Endodermal cell (in vitro differentiated cells): Measurements from ENCODE around the gene THSD8. TPM values are rescaled to one million over a fixed set of nuclear protein-coding genes. Genes with fewer than 3 reads are reported as not detected.

Source experiments
- DNase-seq: peaks from one replicate; pipeline ENCODE4 v3.0.0-alpha.2; 2017
- H3K27ac ChIP-seq: 2 replicates; pipeline ENCODE4 v1.5.1; 2013; ENCODE audit warnings: mild to moderate bottlenecking, low read depth, low read length, moderate library complexity
- H3K27me3 ChIP-seq: 2 replicates; pipeline ENCODE4 v1.6.1; 2013; ENCODE audit warnings: mild to moderate bottlenecking, low read length, moderate library complexity; ENCODE audit not compliant: insufficient read depth, control insufficient read depth, poor library complexity, severe bottlenecking
- H3K36me3 ChIP-seq: 2 replicates; pipeline ENCODE4 v1.7.0; 2013; ENCODE audit warnings: mild to moderate bottlenecking, low read length, moderate library complexity; ENCODE audit not compliant: control insufficient read depth, insufficient read depth
- H3K4me1 ChIP-seq: one replicate; pipeline ENCODE4 v1.7.0; 2013; ENCODE audit warnings: low read length; ENCODE audit not compliant: control insufficient read depth, insufficient read depth
- H3K4me3 ChIP-seq: 2 replicates; pipeline ENCODE4 v1.5.1; 2013; ENCODE audit warnings: mild to moderate bottlenecking, low read length, moderate library complexity
- H3K9ac ChIP-seq: 2 replicates; pipeline ENCODE4 v1.6.1; 2013; ENCODE audit warnings: mild to moderate bottlenecking, low read length, moderate library complexity; ENCODE audit not compliant: poor library complexity, severe bottlenecking; ENCODE audit errors: extremely low read depth
- H3K9me3 ChIP-seq: 2 replicates; pipeline ENCODE4 v1.6.1; 2013; ENCODE audit warnings: mild to moderate bottlenecking, low read length, moderate library complexity; ENCODE audit not compliant: control insufficient read depth
- H3K27ac Mint-ChIP-seq: 2 replicates; pipeline ENCODE4 v1.8.0; 2020; ENCODE audit warnings: mixed read lengths
- H3K27me3 Mint-ChIP-seq: 2 replicates; pipeline ENCODE4 v1.8.0; 2021; ENCODE audit warnings: mild to moderate bottlenecking, mixed read lengths; ENCODE audit not compliant: insufficient read depth
- H3K36me3 Mint-ChIP-seq: 2 replicates; pipeline ENCODE4 v1.8.0; 2020; ENCODE audit warnings: low read depth, mixed read lengths
- H3K4me1 Mint-ChIP-seq: 2 replicates; pipeline ENCODE4 v1.8.0; 2020; ENCODE audit warnings: mixed read lengths
- H3K4me3 Mint-ChIP-seq: 2 replicates; pipeline ENCODE4 v1.8.0; 2020; ENCODE audit warnings: mild to moderate bottlenecking, moderate library complexity, mixed read lengths
- H3K9me3 Mint-ChIP-seq: 2 replicates; pipeline ENCODE4 v1.8.0; 2020; ENCODE audit warnings: mild to moderate bottlenecking, mixed read lengths
- CTCF ChIP-seq: fragments of 200-600 bp; sonication (generic); conservative IDR thresholded peaks from 2 replicates; pipeline ENCODE4 v1.5.0; 2021; ENCODE audit warnings: antibody characterized with exemption, mild to moderate bottlenecking
- WGBS, 2 experiments: methylation state at CpG; one replicate each; pipeline versions ENCODE4 v1.1.5 to v1.1.7; 2013; ENCODE audit warnings: missing lambda C conversion rate in 2 of 2, mixed read lengths in 1 of 2; ENCODE audit not compliant: insufficient coverage in 1 of 2, insufficient read length in 1 of 2; 5-methylcytosine and 5-hydroxymethylcytosine counted together
- total RNA-seq, 2 donors: library from RNA; stranded (reverse); fragmentation: NEBNext Ultra II Directional in 1 of 2; extraction: Animal tissue kit (Norgen Biotek cat#: 25700) in 1 of 2; gene quantifications; 2 replicates in 1 of 2; 3 replicates in 1 of 2; pipeline ENCODE4 v1.2.1, GENCODE V29; 2021

THSD8 gene
- total RNA-seq, 2 donors from 2014 or later: 34.4 to 57.4 TPM

DNA sequence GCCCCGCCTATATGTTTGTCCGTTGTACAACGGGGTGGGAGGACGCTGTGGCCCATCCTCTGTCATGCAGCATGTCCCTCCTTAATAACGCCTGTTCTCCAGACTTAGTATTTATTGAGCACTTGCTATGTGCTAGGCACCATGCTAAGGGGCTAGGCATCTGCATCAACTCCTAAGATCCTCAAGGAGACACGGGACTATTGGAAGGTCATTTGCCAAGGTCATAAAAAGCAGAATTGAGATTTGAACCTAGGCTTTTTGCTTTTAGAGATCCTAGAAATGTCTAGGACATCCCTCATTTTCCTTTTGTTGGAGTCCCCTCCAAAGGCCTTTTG, 34.6 kb downstream of the THSD8 start:
- H3K27me3 ChIP-seq: peaks cover 67% of the 10 kb centered on the region

GRCh38 chr19:12837225-12837624, 35.4 kb downstream of the THSD8 start:
- no peak for TF ChIP-seq CTCF
- no peak for DNase-seq
- peaks cover 60% of the 10 kb centered on the region for H3K27me3 ChIP-seq
- no peaks in the 10 kb centered on the region for H3K9me3 Mint-ChIP-seq
- peaks cover 82% of the 10 kb centered on the region for H3K27me3 Mint-ChIP-seq
- H3K4me1 ChIP-seq: no peaks in the 10 kb centered on the region
- H3K27ac ChIP-seq: no peak overlapping the region
- no peaks in the 10 kb centered on the region for H3K9me3 ChIP-seq
- peaks cover 4% of the 10 kb centered on the region for H3K4me1 Mint-ChIP-seq
- H3K36me3 Mint-ChIP-seq: no peaks in the 10 kb centered on the region
- no peak overlapping the region for H3K27ac Mint-ChIP-seq
- WGBS, 2 experiments: 65 to 72% methylated on average over 3 to 4 of the region's 4 CpGs
- H3K36me3 ChIP-seq: no peaks in the 10 kb centered on the region
- no peak overlapping the region for H3K9ac ChIP-seq
- H3K4me3 Mint-ChIP-seq: no peak overlapping the region
- H3K4me3 ChIP-seq: no peak overlapping the region

More for the DNA sequence above, 34.6 kb downstream of the THSD8 start:
- no peaks in the 10 kb centered on the region for H3K36me3 Mint-ChIP-seq
- 22 to 25% methylated on average over 5 to 6 of the region's 6 CpGs for WGBS, 2 experiments
- Histone ChIP-seq H3K4me1 (no peaks in the 10 kb centered on the region), H3K27ac (no peak overlapping the region), H3K36me3 (no peaks in the 10 kb centered on the region), H3K9ac (no peak overlapping the region), H3K4me3 (no peak overlapping the region), H3K9me3 (no peaks in the 10 kb centered on the region)
- DNase-seq: no peak
- H3K27ac Mint-ChIP-seq: no peak overlapping the region
- peaks cover 4% of the 10 kb centered on the region for H3K4me1 Mint-ChIP-seq
- H3K27me3 Mint-ChIP-seq: peaks cover 84% of the 10 kb centered on the region
- no peak for TF ChIP-seq CTCF
- no peaks in the 10 kb centered on the region for H3K9me3 Mint-ChIP-seq
- H3K4me3 Mint-ChIP-seq: no peak overlapping the region

- H3K27ac Mint-ChIP-seq: no peak within 1 kb of the TSS
- H3K4me3 Mint-ChIP-seq: peak within 1 kb of the TSS; percentile 64
- no peaks in the 10 kb centered on the region for H3K9me3 ChIP-seq
- H3K27me3 ChIP-seq: peaks cover 53% of the 10 kb centered on the region
- H3K4me3 ChIP-seq: peak within 1 kb of the TSS; percentile 71
- no peak within 1 kb of the TSS for H3K9ac ChIP-seq
- H3K9me3 Mint-ChIP-seq: no peaks in the 10 kb centered on the region
- peak; percentile 85 for TF ChIP-seq CTCF
- peaks cover 76% of the 10 kb centered on the region for H3K27me3 Mint-ChIP-seq
- peak within 1 kb of the TSS; percentile 79 for H3K27ac ChIP-seq
- no peaks in the 10 kb centered on the region for H3K36me3 Mint-ChIP-seq
- no peaks in the 10 kb centered on the region for H3K4me1 ChIP-seq
- DNase-seq: peak; percentile 87
- 0% methylated on average over 7 to 59 of the region's 69 CpGs for WGBS, 2 experiments
- H3K36me3 ChIP-seq: no peaks in the 10 kb centered on the region
- H3K4me1 Mint-ChIP-seq: peaks cover 4% of the 10 kb centered on the region
These were observed 36.5 kb downstream of the THSD8 start, which contains the start of gene MAST1 for GRCh38 chr19:12838182-12838885. TSS of gene MAST1 (plus strand) at chr19:12838515. CDS start at chr19:12838573, 58 bp downstream.
